Bronchial epithelial cell (primary cell): ENCODE results near the gene CLEC7A. TPM values are rescaled to one million over a fixed set of nuclear protein-coding genes. Genes with fewer than 3 reads are reported as not detected.
A peak's percentile ranks its signal among the peaks of the same experiment; 100 is the strongest.

Source experiments
- DNase-seq: peaks from one replicate; pipeline ENCODE4 v3.0.0-alpha.2; 2010; ENCODE audit warnings: low read depth
- FAIRE-seq: peaks from 2 replicates; lab custom pipeline; 2011; peaks lifted over from hg19 to GRCh38; lab: Jason Lieb, UNC
- H3K27me3 ChIP-seq: 2 replicates; pipeline ENCODE4 v1.5.1; 2011; ENCODE audit warnings: low read length; ENCODE audit not compliant: control insufficient read depth, insufficient read depth
- H3K36me3 ChIP-seq: 2 replicates; pipeline ENCODE4 v1.5.1; 2011; ENCODE audit warnings: low read length; ENCODE audit not compliant: control insufficient read depth, insufficient read depth
- H3K4me3 ChIP-seq: 2 replicates; pipeline ENCODE4 v1.5.1; 2011; ENCODE audit warnings: mild to moderate bottlenecking, low read depth, low read length, control low read depth
- total RNA-seq: library from RNA; depleted of rRNA; stranded (reverse); fragments of >200 nt; gene quantifications from 2 replicates; pipeline ENCODE4 v1.2.1, GENCODE V29; 2014
- TF ChIP-seq, protein P1 (sequence below): IDR thresholded peaks from 2 replicates; pipeline ENCODE4 v1.5.1; 2011; ENCODE audit warnings: mild to moderate bottlenecking, moderate library complexity, low read length, control low read depth, inconsistent platforms; ENCODE audit not compliant: insufficient read depth, severe bottlenecking

The CLEC7A gene
- total RNA-seq, 1 donor from 2014 or later = not detected

DNA sequence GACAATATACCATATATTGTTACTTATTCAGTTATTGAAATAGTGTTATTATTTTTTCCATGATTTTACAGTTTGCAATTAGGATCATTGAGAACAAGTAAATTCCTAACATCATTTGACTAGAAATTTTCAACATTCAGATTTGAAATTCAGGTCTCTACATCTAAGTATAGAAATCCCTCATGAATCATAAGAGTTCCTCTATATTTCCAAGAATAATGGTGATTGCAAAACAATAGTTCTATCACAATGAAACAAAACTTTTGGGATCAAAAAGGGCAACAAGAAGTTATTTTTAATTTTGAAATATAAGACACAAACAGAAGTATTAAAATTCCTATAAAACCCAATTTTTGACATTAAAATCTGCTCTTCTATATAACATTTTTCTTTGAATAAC, 42.0 kb downstream of the CLEC7A start:
- DNase-seq (no peak), FAIRE-seq (no peak)
- Histone ChIP-seq H3K27me3 (no peaks in the 10 kb centered on the region), H3K36me3 (no peaks in the 10 kb centered on the region), H3K4me3 (no peak overlapping the region)
- TF ChIP-seq, protein P1, sequence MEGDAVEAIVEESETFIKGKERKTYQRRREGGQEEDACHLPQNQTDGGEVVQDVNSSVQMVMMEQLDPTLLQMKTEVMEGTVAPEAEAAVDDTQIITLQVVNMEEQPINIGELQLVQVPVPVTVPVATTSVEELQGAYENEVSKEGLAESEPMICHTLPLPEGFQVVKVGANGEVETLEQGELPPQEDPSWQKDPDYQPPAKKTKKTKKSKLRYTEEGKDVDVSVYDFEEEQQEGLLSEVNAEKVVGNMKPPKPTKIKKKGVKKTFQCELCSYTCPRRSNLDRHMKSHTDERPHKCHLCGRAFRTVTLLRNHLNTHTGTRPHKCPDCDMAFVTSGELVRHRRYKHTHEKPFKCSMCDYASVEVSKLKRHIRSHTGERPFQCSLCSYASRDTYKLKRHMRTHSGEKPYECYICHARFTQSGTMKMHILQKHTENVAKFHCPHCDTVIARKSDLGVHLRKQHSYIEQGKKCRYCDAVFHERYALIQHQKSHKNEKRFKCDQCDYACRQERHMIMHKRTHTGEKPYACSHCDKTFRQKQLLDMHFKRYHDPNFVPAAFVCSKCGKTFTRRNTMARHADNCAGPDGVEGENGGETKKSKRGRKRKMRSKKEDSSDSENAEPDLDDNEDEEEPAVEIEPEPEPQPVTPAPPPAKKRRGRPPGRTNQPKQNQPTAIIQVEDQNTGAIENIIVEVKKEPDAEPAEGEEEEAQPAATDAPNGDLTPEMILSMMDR = no peak

DNA sequence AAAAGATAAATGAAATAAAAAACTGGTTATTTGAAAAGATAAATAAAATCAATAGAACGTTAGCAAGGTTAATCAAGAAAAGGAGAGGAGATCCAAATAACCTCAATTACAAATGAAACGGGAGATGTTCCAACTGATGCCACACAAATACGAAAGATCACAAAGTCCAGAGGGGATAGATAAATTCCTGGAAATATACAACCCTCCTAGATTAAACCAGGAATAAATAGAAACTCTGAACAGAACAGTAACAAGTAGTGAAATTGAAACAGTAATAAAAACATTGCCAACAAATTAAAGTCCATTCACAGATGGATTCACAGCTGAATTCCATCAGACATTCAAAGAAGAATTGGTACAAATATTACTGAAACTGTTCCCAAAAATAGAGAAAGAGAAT, 43.6 kb downstream of the CLEC7A start:
- DNase-seq = no peak
- TF ChIP-seq, protein P1 = no peak
- H3K27me3 ChIP-seq = no peaks in the 10 kb centered on the region
- FAIRE-seq = no peak
- no peak overlapping the region for H3K4me3 ChIP-seq
- H3K36me3 ChIP-seq = no peaks in the 10 kb centered on the region

DNA sequence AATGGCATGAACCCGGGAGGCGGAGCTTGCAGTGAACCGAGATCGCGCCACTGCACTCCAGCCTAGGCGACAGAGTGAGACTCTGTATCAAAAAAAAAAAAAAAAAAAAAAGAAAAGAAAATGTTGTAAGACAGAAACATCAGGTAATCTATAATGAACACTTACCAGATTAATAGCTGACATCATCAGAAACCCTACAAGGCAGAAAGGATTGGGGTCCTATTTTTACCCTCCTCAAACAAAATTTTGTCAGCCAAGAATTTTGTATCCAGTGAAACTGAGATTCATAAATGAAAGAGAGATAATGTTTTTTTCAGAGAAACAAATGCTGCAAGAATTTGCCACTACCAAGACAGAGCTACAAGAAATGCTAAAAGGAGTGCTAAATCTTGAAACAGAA, 45.3 kb downstream of the CLEC7A start:
- FAIRE-seq (no peak), DNase-seq (no peak)
- Histone ChIP-seq H3K4me3 (no peak overlapping the region), H3K36me3 (no peaks in the 10 kb centered on the region), H3K27me3 (no peaks in the 10 kb centered on the region)
- TF ChIP-seq, protein P1 = no peak

DNA sequence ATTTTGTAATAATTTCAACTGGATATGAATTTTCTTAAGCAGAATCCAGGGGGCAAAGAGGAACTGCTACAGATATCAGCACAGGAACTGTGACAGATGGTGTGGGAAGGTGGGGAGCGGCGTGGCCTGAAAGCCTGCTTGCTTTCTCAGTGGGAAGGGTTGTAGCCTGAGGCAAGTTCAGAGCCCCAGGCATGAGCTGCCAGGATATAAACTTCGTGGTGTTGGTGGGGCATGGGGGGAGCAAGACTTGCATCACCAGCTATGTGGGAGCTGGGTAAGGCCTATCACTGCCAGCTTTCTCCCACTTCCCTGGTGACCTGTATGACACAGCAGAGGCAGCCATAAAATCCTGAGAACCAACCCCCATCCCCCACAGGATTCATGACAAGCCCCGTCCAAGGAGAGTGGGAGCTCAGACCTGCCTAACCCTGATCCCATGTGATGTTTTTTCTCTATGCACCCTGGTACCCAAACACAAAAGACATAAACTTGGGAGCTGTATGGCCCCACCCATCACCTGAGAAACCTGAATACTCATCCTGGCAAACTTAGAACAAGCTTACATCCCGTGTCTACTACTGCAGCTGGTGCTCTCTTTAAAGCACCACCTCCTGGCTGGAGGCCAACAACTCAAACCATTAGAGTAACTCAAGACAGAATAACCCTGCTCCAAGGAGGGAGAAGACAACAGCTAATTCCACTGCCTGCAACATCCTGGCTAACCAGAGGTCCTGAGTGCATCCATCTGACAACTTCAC, 47.7 kb downstream of the CLEC7A start:
- no peaks in the 10 kb centered on the region for H3K27me3 ChIP-seq
- TF ChIP-seq, protein P1 = no peak
- FAIRE-seq (peak; percentile 7), DNase-seq (no peak)
- H3K36me3 ChIP-seq = no peaks in the 10 kb centered on the region
- no peak overlapping the region for H3K4me3 ChIP-seq

DNA sequence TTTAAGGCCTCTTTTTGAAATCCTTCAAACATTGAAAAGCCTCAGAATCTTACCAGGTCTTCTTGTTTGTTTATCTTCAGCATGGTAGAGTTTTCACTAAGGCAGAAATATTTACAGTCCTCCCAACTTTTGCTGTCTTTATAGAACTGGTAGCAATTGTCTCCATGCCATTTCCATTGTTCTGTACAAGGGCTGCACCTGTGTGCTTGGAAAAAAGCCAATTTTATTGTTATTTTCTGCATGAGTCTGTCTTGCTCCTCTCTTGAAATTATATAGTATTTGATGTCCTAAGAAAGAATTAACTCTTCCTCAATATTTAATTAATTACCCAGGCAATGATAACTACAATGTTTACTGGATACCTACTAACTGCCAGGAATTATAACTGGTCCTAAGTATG, 54.5 kb downstream of the CLEC7A start:
- no peak overlapping the region for H3K4me3 ChIP-seq
- no peaks in the 10 kb centered on the region for H3K36me3 ChIP-seq
- no peak for FAIRE-seq
- no peaks in the 10 kb centered on the region for H3K27me3 ChIP-seq
- no peak for DNase-seq
- TF ChIP-seq, protein P1 = no peak

DNA sequence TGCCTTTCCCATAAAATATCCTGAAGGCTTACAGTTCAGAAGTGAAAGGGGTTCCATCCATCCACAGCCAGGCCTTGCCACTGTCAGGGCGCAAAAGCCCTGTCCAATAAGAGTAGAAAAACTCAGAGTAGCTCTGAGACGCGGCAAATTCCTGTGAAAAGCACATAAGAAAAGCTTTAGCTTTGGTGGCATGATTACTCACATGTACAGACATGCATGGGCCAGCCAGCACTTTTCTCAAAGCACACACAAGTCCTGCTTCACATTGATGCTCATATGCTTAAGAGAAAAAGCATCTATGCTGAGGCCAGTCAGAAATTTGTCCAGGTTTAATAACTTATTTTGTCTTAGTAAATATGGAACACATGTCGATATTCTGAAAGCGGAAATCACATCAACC, 56.7 kb downstream of the CLEC7A start:
- DNase-seq (peak; percentile 67), FAIRE-seq (no peak)
- TF ChIP-seq, protein P1 = no peak

More for the DNA sequence above, 56.7 kb downstream of the CLEC7A start:
- no peaks in the 10 kb centered on the region for H3K27me3 ChIP-seq
- no peaks in the 10 kb centered on the region for H3K36me3 ChIP-seq
- H3K4me3 ChIP-seq = no peak overlapping the region
